ENCODE results near the gene RBM39. TPM values are rescaled to one million over a fixed set of nuclear protein-coding genes. Genes with fewer than 3 reads are reported as not detected.
"Not testable (repeated sequence)": the region's sequence is repeated elsewhere in the genome, so short reads cannot be mapped to it uniquely, and the experiment has no call there.

Gene RBM39
- total and polyA plus RNA-seq, 2 of the 13 experiments (the other 11 are each of a cell fraction or from before 2014, with no cell fraction given): 788 to 920 TPM

- TF ChIP-seq, protein P1, sequence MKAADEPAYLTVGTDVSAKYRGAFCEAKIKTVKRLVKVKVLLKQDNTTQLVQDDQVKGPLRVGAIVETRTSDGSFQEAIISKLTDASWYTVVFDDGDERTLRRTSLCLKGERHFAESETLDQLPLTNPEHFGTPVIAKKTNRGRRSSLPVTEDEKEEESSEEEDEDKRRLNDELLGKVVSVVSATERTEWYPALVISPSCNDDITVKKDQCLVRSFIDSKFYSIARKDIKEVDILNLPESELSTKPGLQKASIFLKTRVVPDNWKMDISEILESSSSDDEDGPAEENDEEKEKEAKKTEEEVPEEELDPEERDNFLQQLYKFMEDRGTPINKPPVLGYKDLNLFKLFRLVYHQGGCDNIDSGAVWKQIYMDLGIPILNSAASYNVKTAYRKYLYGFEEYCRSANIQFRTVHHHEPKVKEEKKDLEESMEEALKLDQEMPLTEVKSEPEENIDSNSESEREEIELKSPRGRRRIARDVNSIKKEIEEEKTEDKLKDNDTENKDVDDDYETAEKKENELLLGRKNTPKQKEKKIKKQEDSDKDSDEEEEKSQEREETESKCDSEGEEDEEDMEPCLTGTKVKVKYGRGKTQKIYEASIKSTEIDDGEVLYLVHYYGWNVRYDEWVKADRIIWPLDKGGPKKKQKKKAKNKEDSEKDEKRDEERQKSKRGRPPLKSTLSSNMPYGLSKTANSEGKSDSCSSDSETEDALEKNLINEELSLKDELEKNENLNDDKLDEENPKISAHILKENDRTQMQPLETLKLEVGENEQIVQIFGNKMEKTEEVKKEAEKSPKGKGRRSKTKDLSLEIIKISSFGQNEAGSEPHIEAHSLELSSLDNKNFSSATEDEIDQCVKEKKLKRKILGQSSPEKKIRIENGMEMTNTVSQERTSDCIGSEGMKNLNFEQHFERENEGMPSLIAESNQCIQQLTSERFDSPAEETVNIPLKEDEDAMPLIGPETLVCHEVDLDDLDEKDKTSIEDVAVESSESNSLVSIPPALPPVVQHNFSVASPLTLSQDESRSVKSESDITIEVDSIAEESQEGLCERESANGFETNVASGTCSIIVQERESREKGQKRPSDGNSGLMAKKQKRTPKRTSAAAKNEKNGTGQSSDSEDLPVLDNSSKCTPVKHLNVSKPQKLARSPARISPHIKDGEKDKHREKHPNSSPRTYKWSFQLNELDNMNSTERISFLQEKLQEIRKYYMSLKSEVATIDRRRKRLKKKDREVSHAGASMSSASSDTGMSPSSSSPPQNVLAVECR (CRISPR knock-in tag; IDR thresholded peaks at IDR 0.05; ENCODE audit: borderline replicate concordance): peak; percentile 25; the same call in 1 of the 2 replicates
- TF ChIP-seq ZNF501 (CRISPR knock-in tag; IDR thresholded peaks at IDR 0.05): peak; percentile 71; the same call in 1 of the 2 replicates
- TF ChIP-seq, protein P2, sequence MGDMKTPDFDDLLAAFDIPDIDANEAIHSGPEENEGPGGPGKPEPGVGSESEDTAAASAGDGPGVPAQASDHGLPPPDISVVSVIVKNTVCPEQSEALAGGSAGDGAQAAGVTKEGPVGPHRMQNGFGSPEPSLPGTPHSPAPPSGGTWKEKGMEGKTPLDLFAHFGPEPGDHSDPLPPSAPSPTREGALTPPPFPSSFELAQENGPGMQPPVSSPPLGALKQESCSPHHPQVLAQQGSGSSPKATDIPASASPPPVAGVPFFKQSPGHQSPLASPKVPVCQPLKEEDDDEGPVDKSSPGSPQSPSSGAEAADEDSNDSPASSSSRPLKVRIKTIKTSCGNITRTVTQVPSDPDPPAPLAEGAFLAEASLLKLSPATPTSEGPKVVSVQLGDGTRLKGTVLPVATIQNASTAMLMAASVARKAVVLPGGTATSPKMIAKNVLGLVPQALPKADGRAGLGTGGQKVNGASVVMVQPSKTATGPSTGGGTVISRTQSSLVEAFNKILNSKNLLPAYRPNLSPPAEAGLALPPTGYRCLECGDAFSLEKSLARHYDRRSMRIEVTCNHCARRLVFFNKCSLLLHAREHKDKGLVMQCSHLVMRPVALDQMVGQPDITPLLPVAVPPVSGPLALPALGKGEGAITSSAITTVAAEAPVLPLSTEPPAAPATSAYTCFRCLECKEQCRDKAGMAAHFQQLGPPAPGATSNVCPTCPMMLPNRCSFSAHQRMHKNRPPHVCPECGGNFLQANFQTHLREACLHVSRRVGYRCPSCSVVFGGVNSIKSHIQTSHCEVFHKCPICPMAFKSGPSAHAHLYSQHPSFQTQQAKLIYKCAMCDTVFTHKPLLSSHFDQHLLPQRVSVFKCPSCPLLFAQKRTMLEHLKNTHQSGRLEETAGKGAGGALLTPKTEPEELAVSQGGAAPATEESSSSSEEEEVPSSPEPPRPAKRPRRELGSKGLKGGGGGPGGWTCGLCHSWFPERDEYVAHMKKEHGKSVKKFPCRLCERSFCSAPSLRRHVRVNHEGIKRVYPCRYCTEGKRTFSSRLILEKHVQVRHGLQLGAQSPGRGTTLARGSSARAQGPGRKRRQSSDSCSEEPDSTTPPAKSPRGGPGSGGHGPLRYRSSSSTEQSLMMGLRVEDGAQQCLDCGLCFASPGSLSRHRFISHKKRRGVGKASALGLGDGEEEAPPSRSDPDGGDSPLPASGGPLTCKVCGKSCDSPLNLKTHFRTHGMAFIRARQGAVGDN (CRISPR knock-in tag; IDR thresholded peaks at IDR 0.05): peak; percentile 25; the same call in 1 of the 2 replicates
- TF ChIP-seq ZNF777 (CRISPR knock-in tag; IDR thresholded peaks at IDR 0.05): 0 out of 2 replicates have a peak, but pooled peaks have one; percentile 17
- 0 out of 2 replicates have a peak, but pooled peaks have one; percentile 13 for TF ChIP-seq GLMP (CRISPR knock-in tag; IDR thresholded peaks at IDR 0.05; ENCODE audit: borderline replicate concordance)
- TF ChIP-seq, protein P3, sequence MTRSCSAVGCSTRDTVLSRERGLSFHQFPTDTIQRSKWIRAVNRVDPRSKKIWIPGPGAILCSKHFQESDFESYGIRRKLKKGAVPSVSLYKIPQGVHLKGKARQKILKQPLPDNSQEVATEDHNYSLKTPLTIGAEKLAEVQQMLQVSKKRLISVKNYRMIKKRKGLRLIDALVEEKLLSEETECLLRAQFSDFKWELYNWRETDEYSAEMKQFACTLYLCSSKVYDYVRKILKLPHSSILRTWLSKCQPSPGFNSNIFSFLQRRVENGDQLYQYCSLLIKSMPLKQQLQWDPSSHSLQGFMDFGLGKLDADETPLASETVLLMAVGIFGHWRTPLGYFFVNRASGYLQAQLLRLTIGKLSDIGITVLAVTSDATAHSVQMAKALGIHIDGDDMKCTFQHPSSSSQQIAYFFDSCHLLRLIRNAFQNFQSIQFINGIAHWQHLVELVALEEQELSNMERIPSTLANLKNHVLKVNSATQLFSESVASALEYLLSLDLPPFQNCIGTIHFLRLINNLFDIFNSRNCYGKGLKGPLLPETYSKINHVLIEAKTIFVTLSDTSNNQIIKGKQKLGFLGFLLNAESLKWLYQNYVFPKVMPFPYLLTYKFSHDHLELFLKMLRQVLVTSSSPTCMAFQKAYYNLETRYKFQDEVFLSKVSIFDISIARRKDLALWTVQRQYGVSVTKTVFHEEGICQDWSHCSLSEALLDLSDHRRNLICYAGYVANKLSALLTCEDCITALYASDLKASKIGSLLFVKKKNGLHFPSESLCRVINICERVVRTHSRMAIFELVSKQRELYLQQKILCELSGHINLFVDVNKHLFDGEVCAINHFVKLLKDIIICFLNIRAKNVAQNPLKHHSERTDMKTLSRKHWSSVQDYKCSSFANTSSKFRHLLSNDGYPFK (CRISPR knock-in tag; IDR thresholded peaks at IDR 0.05; ENCODE audit: borderline replicate concordance): 0 out of 2 replicates have a peak, but pooled peaks have one; percentile 49
- TF ChIP-seq ZFX (CRISPR knock-in tag; IDR thresholded peaks at IDR 0.05; ENCODE audit: low read depth): 0 out of 2 replicates have a peak, but pooled peaks have one; percentile 15
- TF ChIP-seq POLR2G (IDR thresholded peaks at IDR 0.05; ENCODE audit: low read depth, low read length): peak; percentile 14; the same call in 1 of the 2 replicates
- TF ChIP-seq FOXO4 (CRISPR knock-in tag; conservative IDR thresholded peaks at IDR 0.05): 0 out of 2 replicates have a peak, but pooled peaks have one; percentile 36
- TF ChIP-seq EP300 (IDR thresholded peaks at IDR 0.05; ENCODE audit: low read depth in 2 of 2, low read length in 2 of 2): not testable (repeated sequence)
- TF ChIP-seq EP300 (CRISPR knock-in tag; IDR thresholded peaks at IDR 0.05; ENCODE audit: borderline replicate concordance): 0 out of 2 replicates have a peak, but pooled peaks have one; percentile 24
- TF ChIP-seq SP4 (CRISPR knock-in tag; IDR thresholded peaks at IDR 0.05): 0 out of 2 replicates have a peak, but pooled peaks have one; percentile 50
Observed at GRCh38 chr20:35723652-35724320, 18.3 kb downstream of the RBM39 start (continued).
